Gastrocnemius medialis (tissue), 4 donors: Measurements from ENCODE around the gene RYR2. TPM values are rescaled to one million over a fixed set of nuclear protein-coding genes. Genes with fewer than 3 reads are reported as not detected.

Experiments
- ATAC-seq, 2 donors: fragments of 150-250 bp; one replicate each; pipeline ENCODE4 v1.9.1; 2016
- DNase-seq, 2 donors: peaks; one replicate each; pipeline ENCODE4 v3.0.0-alpha.2; 2019
- H3K27ac ChIP-seq, 4 donors: fragments of 200-600 bp; sonication (generic); 1 replicate in 1 of 4; 2 replicates in 3 of 4; pipeline ENCODE4 v1.5.1; 2016 to 2018; ENCODE audit warnings: mild to moderate bottlenecking in 2 of 4, moderate library complexity in 1 of 4
- H3K27me3 ChIP-seq, 3 donors: fragments of 200-600 bp; sonication (generic) in 2 of 3; 1 replicate in 1 of 3; 2 replicates in 2 of 3; pipeline versions ENCODE4 v1.5.1 to v1.6.0; 2016 to 2019; ENCODE audit warnings: mild to moderate bottlenecking in 1 of 3, moderate library complexity in 1 of 3
- H3K36me3 ChIP-seq, 2 donors: fragments of 200-600 bp; sonication (generic) in 1 of 2; one replicate each; pipeline ENCODE4 v1.5.1; 2017 to 2018
- H3K4me1 ChIP-seq, 2 donors: fragments of 200-600 bp; sonication (generic) in 1 of 2; one replicate each; pipeline ENCODE4 v1.5.1; 2016 to 2017; ENCODE audit warnings: mild to moderate bottlenecking in 2 of 2
- H3K4me3 ChIP-seq, 4 donors: fragments of 200-600 bp; sonication (generic) in 3 of 4; 1 replicate in 1 of 4; 2 replicates in 3 of 4; pipeline ENCODE4 v1.5.1; 2016 to 2019; ENCODE audit warnings: mild to moderate bottlenecking in 2 of 4
- H3K9me3 ChIP-seq, 3 donors: fragments of 200-600 bp; sonication (generic) in 2 of 3; 1 replicate in 1 of 3; 2 replicates in 2 of 3; pipeline ENCODE4 v1.5.1; 2016 to 2019
- CTCF ChIP-seq, 5 experiments: fragments of 450-650 bp in 3 of 5; fragments of 200-600 bp in 2 of 5; sonication (generic) in 2 of 5; IDR thresholded peaks in 4 of 5; conservative IDR thresholded peaks in 1 of 5; 1 replicate in 4 of 5; 2 replicates in 1 of 5; pipeline ENCODE4 v1.5.1; 2016 to 2019; ENCODE audit warnings: antibody characterized with exemption in 5 of 5, mild to moderate bottlenecking in 3 of 5, moderate library complexity in 3 of 5
- POLR2A ChIP-seq, 2 donors: fragments of 450-650 bp; IDR thresholded peaks; one replicate each; pipeline ENCODE4 v1.6.1; 2017; ENCODE audit warnings: antibody characterized with exemption in 2 of 2, mild to moderate bottlenecking in 2 of 2, moderate library complexity in 2 of 2
- in situ Hi-C, 4 donors: fragments of 200-750 bp; cut with MboI; loops; one replicate each; pipeline versions ENCODE4 v1.15.0 to v1.8.0; 2017; ENCODE audit warnings: low sequenced_read_pairs in 4 of 4
- intact Hi-C: fragments of 100-400 bp; cut with DNase I; formaldehyde crosslinking; loops from one replicate; pipeline ENCODE4 v1.15.1; 2023; ENCODE audit warnings: low total_unique reads
- total RNA-seq, 4 donors: library from RNA; depleted of rRNA; stranded (reverse); fragments of >200 nt; gene quantifications; one replicate each; pipeline versions ENCODE4 v1.1.0 to v1.2.3, GENCODE V29; 2016

The RYR2 gene
- total RNA-seq, 4 donors from 2014 or later = 0.04 to 0.16 (median 0.07) TPM

- H3K27me3 ChIP-seq = no peaks in the 10 kb centered on the region
- TF ChIP-seq CTCF (IDR thresholded peaks at IDR 0.05 in 4 of 5, conservative IDR thresholded peaks at IDR 0.05 in 1 of 5) (no peak), POLR2A (IDR thresholded peaks at IDR 0.05) (no peak)
- intact Hi-C loops (no loop called here), in situ Hi-C loops (no loop called here)
- H3K9me3 ChIP-seq = no peaks in the 10 kb centered on the region
- H3K4me3 ChIP-seq = no peak overlapping the region
- no peaks in the 10 kb centered on the region for H3K4me1 ChIP-seq
- DNase-seq (no peak), ATAC-seq (no peak)
- H3K36me3 ChIP-seq = no peaks in the 10 kb centered on the region
- no peak overlapping the region for H3K27ac ChIP-seq
These were observed 261.9 kb downstream of the RYR2 start for GRCh38 chr1:237303929-237304328.

DNA sequence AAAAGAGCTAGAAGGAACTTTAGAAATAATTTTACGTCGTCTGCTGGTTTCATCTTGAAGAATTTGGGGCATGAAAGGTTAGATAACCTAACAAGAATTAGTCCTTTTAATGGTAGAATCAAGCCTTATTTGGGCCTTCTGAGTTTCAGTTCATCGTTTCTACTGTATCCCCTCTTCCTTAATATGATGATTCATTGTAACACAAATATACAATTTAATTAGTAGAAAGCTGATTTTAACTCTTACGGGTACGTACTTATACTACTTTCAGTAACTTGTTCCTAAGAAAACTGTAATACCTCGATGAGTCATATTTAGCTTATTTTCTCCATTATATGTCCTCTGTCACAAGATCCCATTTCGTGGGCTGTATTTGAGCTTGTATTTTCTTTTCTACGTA lies 264.7 kb downstream of the RYR2 start:
- no peaks in the 10 kb centered on the region for H3K27me3 ChIP-seq
- TF ChIP-seq CTCF (IDR thresholded peaks at IDR 0.05 in 4 of 5, conservative IDR thresholded peaks at IDR 0.05 in 1 of 5) (no peak), POLR2A (IDR thresholded peaks at IDR 0.05) (no peak)
- no peak overlapping the region for H3K4me3 ChIP-seq
- intact Hi-C loops = no loop called here
- no peaks in the 10 kb centered on the region for H3K36me3 ChIP-seq
- no peaks in the 10 kb centered on the region for H3K4me1 ChIP-seq
- no peak for DNase-seq
- in situ Hi-C loops = no loop called here
- H3K27ac ChIP-seq = no peak overlapping the region
- no peaks in the 10 kb centered on the region for H3K9me3 ChIP-seq
- ATAC-seq = no peak

DNA sequence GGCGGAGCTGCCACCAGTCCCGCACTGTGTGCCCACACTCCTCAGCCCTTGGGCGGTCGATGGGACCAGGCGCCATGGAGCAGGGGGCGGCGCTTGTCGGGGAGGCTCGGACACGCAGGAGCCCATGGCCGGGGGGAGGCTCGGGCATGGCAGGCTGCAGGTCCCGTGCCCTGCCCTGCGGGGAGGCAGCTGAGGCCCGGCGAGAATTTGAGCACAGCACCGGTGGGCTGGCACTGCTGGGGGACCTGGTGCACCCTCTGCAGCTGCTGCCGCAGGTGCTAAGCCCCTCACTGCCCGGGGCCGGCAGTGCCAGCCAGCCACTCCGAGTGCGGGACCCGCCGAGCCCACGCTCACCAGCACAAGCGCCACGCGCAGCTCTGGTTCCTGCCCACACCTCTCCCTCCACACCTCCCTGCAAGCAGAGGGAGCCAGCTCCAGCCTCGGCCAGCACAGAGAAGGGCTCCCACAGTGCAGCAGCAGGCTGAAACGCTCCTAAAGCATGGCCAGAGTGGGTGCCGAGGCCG lies 267.7 kb downstream of the RYR2 start:
- H3K27ac ChIP-seq = no peak overlapping the region
- intact Hi-C loops (no loop called here), in situ Hi-C loops (no loop called here)
- no peaks in the 10 kb centered on the region for H3K36me3 ChIP-seq
- no peaks in the 10 kb centered on the region for H3K9me3 ChIP-seq
- no peaks in the 10 kb centered on the region for H3K4me1 ChIP-seq
- H3K4me3 ChIP-seq = no peak overlapping the region
- ATAC-seq (no peak), DNase-seq (no peak)
- H3K27me3 ChIP-seq = no peaks in the 10 kb centered on the region
- TF ChIP-seq POLR2A (IDR thresholded peaks at IDR 0.05) (no peak), CTCF (IDR thresholded peaks at IDR 0.05 in 4 of 5, conservative IDR thresholded peaks at IDR 0.05 in 1 of 5) (no peak)

DNA sequence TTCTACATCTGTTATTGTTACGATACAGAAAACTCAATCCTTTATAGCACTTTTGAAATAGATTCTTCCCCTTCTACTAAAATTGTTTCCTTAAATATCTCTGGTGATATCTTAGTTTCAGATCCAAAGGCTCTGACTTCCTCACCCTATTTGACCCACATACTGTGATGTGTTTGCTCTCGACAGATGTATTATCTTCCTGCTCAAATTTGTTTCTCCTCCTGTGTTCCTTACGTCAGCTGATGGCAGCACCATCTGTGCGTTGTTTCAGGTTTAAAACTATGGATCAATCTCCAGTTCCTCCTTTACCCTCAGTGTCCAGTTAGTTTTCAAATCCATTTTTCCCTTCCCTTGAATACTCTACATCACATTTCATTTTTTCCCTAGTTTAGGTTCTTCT lies 274.4 kb downstream of the RYR2 start:
- Histone ChIP-seq H3K9me3 (no peaks in the 10 kb centered on the region), H3K27ac (no peak overlapping the region), H3K4me3 (no peak overlapping the region), H3K36me3 (no peaks in the 10 kb centered on the region), H3K27me3 (no peaks in the 10 kb centered on the region), H3K4me1 (no peaks in the 10 kb centered on the region)
- TF ChIP-seq POLR2A (IDR thresholded peaks at IDR 0.05) (no peak), CTCF (IDR thresholded peaks at IDR 0.05 in 4 of 5, conservative IDR thresholded peaks at IDR 0.05 in 1 of 5) (no peak)
- intact Hi-C loops = no loop called here
- in situ Hi-C loops = no loop called here
- no peak for DNase-seq
- ATAC-seq = no peak

DNA sequence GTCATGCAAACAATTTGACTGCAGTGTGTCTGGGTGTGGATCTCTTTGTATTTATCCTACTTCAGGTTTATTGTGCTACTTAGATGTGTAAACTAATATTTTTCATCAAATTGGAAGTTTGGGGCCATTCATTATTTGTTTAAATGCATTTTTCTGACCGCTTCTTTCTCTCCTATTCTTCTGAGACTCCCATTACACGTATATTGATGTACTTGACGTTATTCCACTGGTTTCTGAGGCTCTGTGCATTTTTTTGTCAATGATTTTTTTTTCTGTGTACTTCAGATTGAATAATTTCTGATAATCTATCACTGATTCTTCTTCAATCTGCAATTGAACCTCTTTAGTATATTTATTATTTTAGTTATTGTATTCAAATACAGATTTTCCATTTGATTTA lies 276.8 kb downstream of the RYR2 start:
- H3K9me3 ChIP-seq = no peaks in the 10 kb centered on the region

More for the DNA sequence above, 276.8 kb downstream of the RYR2 start:
- TF ChIP-seq POLR2A (IDR thresholded peaks at IDR 0.05) = no peak
- no peak for TF ChIP-seq CTCF (IDR thresholded peaks at IDR 0.05 in 4 of 5, conservative IDR thresholded peaks at IDR 0.05 in 1 of 5)
- no peaks in the 10 kb centered on the region for H3K27me3 ChIP-seq
- DNase-seq (no peak), ATAC-seq (no peak)
- intact Hi-C loops = no loop called here
- no peaks in the 10 kb centered on the region for H3K4me1 ChIP-seq
- H3K36me3 ChIP-seq = no peaks in the 10 kb centered on the region
- in situ Hi-C loops = no loop called here
- no peak overlapping the region for H3K4me3 ChIP-seq
- H3K27ac ChIP-seq = no peak overlapping the region
